ENCODE measurements around the gene ATXN7L3B.
"Not testable (repeated sequence)": the region's sequence is repeated elsewhere in the genome, so short reads cannot be mapped to it uniquely, and the experiment has no call there.

ATXN7L3B gene, protein sequence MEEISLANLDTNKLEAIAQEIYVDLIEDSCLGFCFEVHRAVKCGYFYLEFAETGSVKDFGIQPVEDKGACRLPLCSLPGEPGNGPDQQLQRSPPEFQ

DNA sequence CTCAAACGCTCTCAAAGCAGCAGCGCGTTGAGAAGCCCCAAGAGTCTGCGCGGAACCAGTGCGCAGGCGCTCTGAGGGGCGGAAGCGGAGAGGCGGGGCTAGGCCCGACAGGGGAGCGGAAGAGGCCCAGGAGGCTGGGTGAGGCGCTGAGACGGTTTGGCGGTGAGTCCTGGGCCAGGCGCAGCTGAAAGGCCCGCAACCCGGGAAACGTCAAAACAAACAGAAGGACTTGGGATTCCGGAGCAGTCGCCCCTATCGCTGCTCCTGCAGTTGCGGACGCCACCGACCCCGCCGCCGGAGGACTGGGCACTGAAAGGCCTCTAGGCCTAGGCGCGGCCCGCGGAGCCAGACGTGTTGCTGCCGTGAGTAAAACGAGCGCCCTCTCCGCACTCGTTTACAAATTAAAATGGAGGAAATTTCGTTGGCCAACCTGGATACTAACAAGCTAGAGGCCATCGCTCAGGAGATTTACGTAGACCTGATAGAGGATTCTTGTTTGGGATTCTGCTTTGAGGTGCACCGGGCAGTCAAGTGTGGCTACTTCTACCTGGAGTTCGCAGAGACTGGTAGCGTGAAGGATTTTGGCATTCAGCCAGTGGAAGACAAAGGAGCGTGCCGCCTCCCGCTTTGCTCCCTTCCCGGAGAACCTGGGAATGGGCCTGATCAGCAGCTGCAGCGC, at the start of gene ATXN7L3B:
Gene ATXN7L3B, plus strand, starts transcription at position 129 of the 679 bp plus-strand sequence. Its CDS starts 278 bp downstream, at position 407.
- in situ Hi-C loops (cut with MboI; ENCODE audit: low sequenced_read_pairs), result no loop called here

GRCh38 chr12:74488134-74488533, 49.5 kb upstream of the ATXN7L3B start:
- in situ Hi-C loops (cut with MboI; ENCODE audit: low sequenced_read_pairs), result no loop called here

GRCh38 chr12:74489543-74489942, 48.1 kb upstream of the ATXN7L3B start:
- in situ Hi-C loops (cut with MboI; ENCODE audit: low sequenced_read_pairs), result no loop called here

- in situ Hi-C loops (cut with MboI; ENCODE audit: low sequenced_read_pairs), result no loop called here
These were observed 47.1 kb upstream of the ATXN7L3B start for GRCh38 chr12:74490390-74491064.

DNA sequence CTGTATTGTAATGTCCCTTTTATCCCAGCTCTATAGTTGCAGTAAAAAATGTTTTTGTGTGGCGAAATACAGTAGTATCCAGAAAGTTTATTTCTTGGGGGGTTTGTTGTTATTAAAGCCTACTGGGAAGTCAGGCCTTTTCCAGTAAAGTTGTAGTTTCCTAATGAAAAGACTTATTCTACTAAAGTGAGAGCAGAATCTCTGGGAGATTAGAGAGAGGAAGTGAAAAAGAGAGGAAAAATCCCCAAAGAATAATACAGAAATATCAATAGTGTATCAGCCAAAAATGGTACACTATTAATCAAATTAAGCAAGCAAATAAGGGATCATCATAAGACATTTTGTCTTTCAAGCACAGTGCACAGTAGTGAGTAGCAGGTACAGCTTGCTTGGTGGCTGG, 46.3 kb upstream of the ATXN7L3B start:
- in situ Hi-C loops (cut with MboI; ENCODE audit: low sequenced_read_pairs), result no loop called here

DNA sequence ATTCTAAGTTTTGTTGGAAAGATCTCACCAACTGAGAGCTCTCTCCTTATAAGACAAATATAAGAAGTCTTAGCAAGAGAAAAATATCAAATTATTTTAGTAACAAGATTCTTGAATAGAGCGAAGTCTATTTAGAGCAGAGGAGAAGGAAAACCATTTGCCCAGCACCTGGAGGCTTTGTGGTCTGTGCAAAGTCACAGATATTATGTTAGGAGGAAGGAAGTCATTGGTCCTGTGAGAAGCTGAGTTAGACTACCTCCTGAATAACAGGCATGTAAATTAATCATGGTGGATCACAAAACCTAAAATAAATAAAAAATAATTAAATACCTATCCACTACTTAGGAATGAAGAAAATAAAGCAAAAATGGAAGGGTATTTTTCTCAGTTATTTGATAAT, 38.4 kb upstream of the ATXN7L3B start:
- in situ Hi-C loops (cut with MboI; ENCODE audit: low sequenced_read_pairs), result no loop called here

DNA sequence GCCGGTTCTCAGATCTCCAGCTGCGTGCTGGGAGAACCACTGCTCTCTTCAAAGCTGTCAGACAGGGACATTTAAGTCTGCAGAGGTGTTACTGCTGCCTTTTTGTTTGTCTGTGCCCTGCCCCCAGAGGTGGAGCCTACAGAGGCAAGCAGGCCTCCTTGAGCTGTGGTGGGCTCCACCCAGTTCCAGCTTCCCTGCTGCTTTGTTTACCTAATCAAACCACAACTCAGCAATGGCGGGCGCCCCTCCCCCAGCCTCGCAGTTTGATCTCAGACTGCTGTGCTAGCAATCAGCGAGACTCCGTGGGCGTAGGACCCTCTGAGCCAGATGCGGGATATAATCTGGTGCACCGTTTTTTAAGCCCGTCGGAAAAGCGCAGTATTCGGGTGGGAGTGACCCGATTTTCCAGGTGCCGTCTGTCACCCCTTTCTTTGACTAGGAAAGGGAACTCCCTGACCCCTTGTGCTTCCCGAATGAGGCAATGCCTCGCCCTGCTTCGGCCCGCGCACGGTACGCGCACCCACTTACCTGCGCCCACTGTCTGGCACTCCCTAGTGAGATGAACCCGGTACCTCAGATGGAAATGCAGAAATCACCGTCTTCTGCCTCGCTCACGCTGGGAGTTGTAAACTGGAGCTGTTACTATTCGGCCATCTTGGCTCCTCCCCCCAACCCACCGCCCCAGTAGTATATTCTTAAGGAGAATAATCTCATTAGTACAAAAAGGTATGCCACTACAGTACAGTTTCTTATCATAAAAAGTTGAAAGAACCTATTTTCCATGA, 28.6 kb upstream of the ATXN7L3B start:
- in situ Hi-C loops (cut with MboI; ENCODE audit: low sequenced_read_pairs), result not testable (repeated sequence)

DNA sequence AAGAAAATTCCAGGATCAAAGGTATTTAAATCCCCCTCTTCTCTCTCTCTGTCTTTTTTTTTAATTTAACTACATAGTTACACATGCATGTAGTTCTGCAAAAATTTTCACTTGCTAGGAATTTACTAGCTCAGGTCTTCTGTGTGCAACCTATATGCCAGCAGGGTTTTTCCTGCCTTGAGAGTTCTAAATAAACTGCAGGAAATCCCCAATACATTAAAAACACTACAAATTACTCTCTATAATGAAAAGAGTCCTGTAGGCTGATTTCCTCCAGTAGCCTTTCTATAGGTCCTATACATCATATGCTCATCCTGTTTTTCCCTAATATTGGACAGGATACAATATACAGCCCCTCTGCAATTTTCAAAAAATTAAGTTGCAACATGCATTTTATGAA, 27.7 kb upstream of the ATXN7L3B start:
- in situ Hi-C loops (cut with MboI; ENCODE audit: low sequenced_read_pairs), result no loop called here

DNA sequence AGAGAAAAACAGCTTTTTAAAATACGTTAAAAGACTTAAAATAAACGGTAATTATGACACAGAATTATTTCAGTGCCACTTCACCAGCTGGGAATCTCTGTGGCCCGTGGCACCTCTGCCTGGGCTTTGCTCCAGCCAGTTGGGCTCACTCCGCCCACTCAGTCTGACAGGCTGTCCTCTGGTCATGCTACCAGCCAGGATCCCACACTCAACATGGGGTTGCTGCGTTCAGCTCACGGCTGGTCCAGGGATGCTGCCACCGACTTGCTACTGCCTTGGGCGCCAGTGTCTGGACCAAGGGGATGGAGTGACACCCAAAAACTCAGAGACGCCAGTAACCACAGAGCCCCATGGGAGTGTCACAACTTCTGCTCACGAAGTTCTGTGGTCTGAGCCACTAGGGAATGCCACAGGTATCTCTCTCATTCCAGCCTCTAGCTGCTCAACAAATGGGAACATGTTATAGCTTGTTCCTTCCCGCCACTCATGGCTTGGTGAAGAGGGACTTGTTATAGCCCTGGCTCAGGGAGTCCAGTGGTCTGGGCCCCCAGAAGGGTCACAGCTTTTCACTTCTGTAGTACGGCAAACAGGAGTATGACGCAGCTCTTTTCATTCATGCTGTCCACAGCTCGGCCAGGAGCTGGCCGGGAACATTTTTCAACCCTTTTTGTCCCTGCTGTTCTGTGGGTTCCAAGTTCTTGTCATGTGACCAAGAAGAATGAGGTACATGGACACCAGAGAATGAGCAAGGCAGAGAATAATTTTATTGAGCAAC, 23.4 kb upstream of the ATXN7L3B start:
- in situ Hi-C loops (cut with MboI; ENCODE audit: low sequenced_read_pairs), result no loop called here

DNA sequence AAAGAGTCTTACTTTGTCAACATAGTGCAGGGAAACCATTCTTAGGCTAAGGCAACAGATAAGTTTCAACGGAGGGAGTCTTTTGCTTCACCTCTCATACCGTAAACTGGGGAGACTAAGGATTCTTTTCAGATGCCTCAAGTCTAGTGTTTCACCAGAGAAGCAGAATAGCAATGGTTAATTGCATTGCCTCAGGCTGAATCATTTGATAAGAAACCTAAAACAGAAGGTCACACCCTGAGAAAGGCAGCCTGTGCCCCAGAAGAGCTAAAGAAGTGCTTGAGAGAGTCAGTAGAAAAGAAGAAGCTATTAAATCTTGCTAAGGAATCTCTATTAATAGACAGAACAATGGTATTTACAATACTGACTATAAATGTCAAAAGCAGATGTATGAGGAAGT, 21.8 kb upstream of the ATXN7L3B start:
- in situ Hi-C loops (cut with MboI; ENCODE audit: low sequenced_read_pairs), result no loop called here

- in situ Hi-C loops (cut with MboI; ENCODE audit: low sequenced_read_pairs), result no loop called here
These were observed 11.1 kb upstream of the ATXN7L3B start for GRCh38 chr12:74526535-74526934.

GRCh38 chr12:74527491-74527890, 10.1 kb upstream of the ATXN7L3B start:
- in situ Hi-C loops (cut with MboI; ENCODE audit: low sequenced_read_pairs), result no loop called here

- in situ Hi-C loops (cut with MboI; ENCODE audit: low sequenced_read_pairs), result no loop called here
These were observed 7.0 kb upstream of the ATXN7L3B start for GRCh38 chr12:74530676-74531075.

- in situ Hi-C loops (cut with MboI; ENCODE audit: low sequenced_read_pairs), result no loop called here
These were observed 2.1 kb upstream of the ATXN7L3B start for GRCh38 chr12:74535536-74535935.

- in situ Hi-C loops (cut with MboI; ENCODE audit: low sequenced_read_pairs), result no loop called here
These were observed 419 bp upstream of the ATXN7L3B start for GRCh38 chr12:74537126-74537706.

DNA sequence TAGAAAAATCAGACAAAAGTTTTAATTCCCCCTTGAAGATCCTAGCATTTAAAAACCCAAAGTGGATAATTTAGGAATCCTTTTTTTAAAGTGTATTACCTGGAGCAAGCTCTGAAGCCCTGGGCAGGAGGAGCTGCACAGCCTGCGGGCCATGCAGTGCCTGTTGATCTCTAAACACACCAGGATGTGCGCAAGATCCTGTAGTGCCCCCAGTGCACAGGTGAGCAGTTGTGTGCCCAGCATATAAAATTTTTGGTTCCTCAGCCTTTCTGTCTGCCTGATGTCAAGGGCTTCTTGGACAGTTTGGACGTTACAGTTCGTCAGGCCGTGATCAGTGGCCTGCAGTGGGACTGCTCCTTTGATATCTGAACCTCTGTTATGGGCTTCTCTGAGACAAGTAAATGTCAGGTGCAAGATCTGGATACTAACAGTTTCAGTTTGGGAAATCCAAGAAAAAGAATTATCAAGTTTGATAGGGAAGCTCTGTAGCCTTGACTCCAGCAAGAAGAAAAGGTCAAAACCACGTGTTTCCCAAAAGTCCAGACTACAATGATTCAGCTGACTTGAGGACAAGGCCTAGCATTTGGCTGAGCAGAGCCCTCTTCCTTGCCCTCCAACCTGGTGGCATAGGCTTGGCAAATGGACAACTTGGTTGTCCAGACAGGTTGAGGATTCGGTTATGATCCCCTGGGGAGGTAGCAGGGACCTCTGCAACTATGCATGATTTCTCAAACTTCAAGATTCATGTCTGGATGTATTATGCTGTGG, 1.0 kb downstream of the ATXN7L3B start:
- in situ Hi-C loops (cut with MboI; ENCODE audit: low sequenced_read_pairs), result no loop called here

- in situ Hi-C loops (cut with MboI; ENCODE audit: low sequenced_read_pairs), result no loop called here
These were observed 1.6 kb downstream of the ATXN7L3B start for GRCh38 chr12:74539261-74539660.

DNA sequence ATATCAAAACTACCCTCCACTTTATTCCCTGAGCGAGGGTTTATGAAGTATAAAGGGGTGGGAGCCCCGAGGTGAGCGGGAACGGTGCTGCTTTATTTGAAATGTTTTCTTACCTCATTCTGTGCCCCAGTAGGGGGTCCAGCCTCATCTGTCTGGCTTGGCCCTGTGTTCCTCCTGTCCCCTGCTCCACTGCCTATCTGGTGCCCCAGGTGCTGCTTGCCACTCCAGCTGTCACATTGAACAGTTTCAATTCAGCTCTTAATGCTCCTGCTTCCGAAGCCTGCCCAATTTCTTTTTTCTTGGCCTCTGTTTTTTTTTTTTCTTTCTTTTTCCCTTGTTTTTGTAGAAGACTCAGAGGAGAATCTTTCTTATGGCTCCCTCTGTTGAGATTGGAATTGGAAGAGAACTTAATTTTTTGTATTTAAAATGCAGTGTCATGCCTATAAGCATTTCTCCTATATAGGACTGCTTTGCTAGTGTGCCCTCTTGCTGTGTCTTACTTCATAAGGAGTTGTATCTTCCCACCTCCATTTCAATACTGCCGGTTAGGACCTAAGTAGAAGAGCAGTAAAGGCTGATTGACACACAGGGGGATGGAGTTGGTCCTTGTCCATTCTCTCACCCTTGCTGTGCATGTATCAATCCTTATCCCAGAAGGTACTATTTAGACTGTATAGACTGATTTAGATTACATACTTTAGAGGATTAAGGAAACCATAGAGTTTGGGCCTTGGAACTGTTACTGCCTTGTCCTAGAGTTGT, 2.3 kb downstream of the ATXN7L3B start:
- in situ Hi-C loops (cut with MboI; ENCODE audit: low sequenced_read_pairs), result no loop called here

DNA sequence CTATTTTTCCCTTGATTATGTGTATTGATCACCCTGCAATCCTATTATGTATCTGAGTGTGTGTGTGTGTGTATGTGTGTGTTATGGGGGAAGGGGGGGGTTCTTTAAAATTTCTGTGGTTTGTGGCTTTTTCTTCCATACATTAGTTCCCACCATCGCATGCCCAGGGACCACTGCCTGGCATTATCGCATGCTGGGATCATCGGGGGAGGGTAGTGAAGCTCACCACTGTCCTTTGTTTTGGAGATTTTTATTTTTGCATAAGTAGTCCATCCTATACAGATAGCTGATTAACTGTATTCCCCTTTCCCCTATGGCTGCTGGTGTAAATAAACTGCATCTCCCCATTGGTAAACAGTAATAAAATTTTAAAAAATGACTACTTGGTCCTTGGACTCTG, 3.4 kb downstream of the ATXN7L3B start:
- in situ Hi-C loops (cut with MboI; ENCODE audit: low sequenced_read_pairs), result no loop called here

All from HL-60/S4 (cell line).